ENCODE measurements around the gene RBM3. TPM values are rescaled to one million over a fixed set of nuclear protein-coding genes. Genes with fewer than 3 reads are reported as not detected.

RBM3 gene
- total and polyA plus RNA-seq, 2 of the 4 experiments (the other 2 are of a cell fraction) = 243 to 386 TPM

- Histone ChIP-seq H3K4me1 (ENCODE audit: control insufficient read depth, insufficient read depth, low read length) (peaks cover 9% of the 10 kb centered on the region), H2BK120ac (ENCODE audit: low read depth, low read length) (no peak overlapping the region), H2AK5ac (ENCODE audit: low read depth, low read length) (no peak overlapping the region), H3K23ac (ENCODE audit: low read depth, low read length) (no peak overlapping the region), H3K9me1 (ENCODE audit: insufficient read depth, low read length) (peaks cover 13% of the 10 kb centered on the region), H3K9ac (ENCODE audit: low read depth, low read length) (no peak overlapping the region), H4K5ac (ENCODE audit: low read depth, low read length) (no peak overlapping the region), H3K18ac (ENCODE audit: low read depth, low read length) (no peak overlapping the region), H3K4me2 (ENCODE audit: low read depth, low read length) (no peak overlapping the region), H2BK5ac (ENCODE audit: low read depth, low read length, poor library complexity, severe bottlenecking) (no peak overlapping the region), H2BK15ac (ENCODE audit: low read depth, low read length) (no peak overlapping the region), H3K4ac (ENCODE audit: low read depth, low read length) (no peak overlapping the region), H2AK9ac (replicated peaks; ENCODE audit: low read depth, low read length, poor library complexity) (no peak overlapping the region), H3K4me3 (ENCODE audit: insufficient read depth, low read depth, low read length) (no peak overlapping the region), H4K8ac (ENCODE audit: low read depth in 2 of 2, low read length in 2 of 2) (no peak overlapping the region), H3K27me3 (ENCODE audit: control insufficient read depth, insufficient read depth, low read length) (no peaks in the 10 kb centered on the region), H3K9me3 (ENCODE audit: control insufficient read depth, insufficient read depth, low read length) (no peaks in the 10 kb centered on the region), H3K36me3 (ENCODE audit: control insufficient read depth, insufficient read depth, low read length) (peaks cover 26% of the 10 kb centered on the region), H2BK20ac (ENCODE audit: low read depth, low read length) (no peak overlapping the region), H2AFZ (replicated peaks; ENCODE audit: low read length, poor library complexity) (no peak overlapping the region), H4K91ac (ENCODE audit: insufficient read depth, low read depth, low read length) (no peak overlapping the region), H3K79me1 (ENCODE audit: low read depth in 1 of 2, low read length in 2 of 2) (peaks cover 16 to 25% of the 10 kb centered on the region in 2 experiments; a peak in 3 of 4 replicates), H3K27ac (ENCODE audit: insufficient read depth, low read length) (no peak overlapping the region), H4K20me1 (ENCODE audit: insufficient read depth, low read length) (peaks cover 15% of the 10 kb centered on the region; the same call in 1 of the 2 replicates), H3K14ac (replicated peaks; ENCODE audit: low read depth, low read length) (no peak overlapping the region), H3K56ac (ENCODE audit: extremely low read depth, insufficient read depth, low read length) (no peak overlapping the region)
- ATAC-seq (ENCODE audit: low read depth) (no peak), DNase-seq (no peak)
- BruUV-seq (replicated peaks) = no TSS peak
- in situ Hi-C loops (cut with MboI; ENCODE audit: low sequenced_read_pairs) = no loop called here
- POLR2A ChIA-PET (ENCODE audit: unreplicated experiment) = no interaction called here
- CTCF ChIA-PET = no interaction called here
- intact Hi-C loops (cut with micrococcal nuclease) = no loop called here
- dilution Hi-C loops (cut with HindIII; ENCODE audit: low sequenced_read_pairs, unreplicated experiment) = no loop called here
- no peak for TF ChIP-seq MXI1 (IDR thresholded peaks at IDR 0.05; ENCODE audit: borderline replicate concordance, low read depth, low read length)
- no peak for TF ChIP-seq RFX5 (IDR thresholded peaks at IDR 0.05; ENCODE audit: low read depth, low read length)
- no peak for TF ChIP-seq ELK1 (IDR thresholded peaks at IDR 0.05; ENCODE audit: borderline replicate concordance, low read depth, low read length)
- no peak for TF ChIP-seq BHLHE40 (IDR thresholded peaks at IDR 0.05; ENCODE audit: low read depth, low read length)
- no peak for TF ChIP-seq MAFK (IDR thresholded peaks at IDR 0.05; ENCODE audit: low read depth, low read length)
- no peak for TF ChIP-seq NFE2L2 (IDR thresholded peaks at IDR 0.05; ENCODE audit: low read depth, low read length)
- TF ChIP-seq CEBPB (IDR thresholded peaks at IDR 0.05; ENCODE audit: low read depth, low read length) = no peak
- TF ChIP-seq SMC3 (IDR thresholded peaks at IDR 0.05; ENCODE audit: low read depth, low read length) = no peak
- no peak for TF ChIP-seq RCOR1 (IDR thresholded peaks at IDR 0.05; ENCODE audit: insufficient replicate concordance, low read length)
- no peak for TF ChIP-seq CTCF (conservative IDR thresholded peaks at IDR 0.05; ENCODE audit: low read depth, low read length)
- no peak for TF ChIP-seq USF2 (IDR thresholded peaks at IDR 0.05; ENCODE audit: low read depth, low read length)
- TF ChIP-seq RAD21 (IDR thresholded peaks at IDR 0.05; ENCODE audit: low read length) = no peak
- no peak; the same call in 1 of the 2 replicates for TF ChIP-seq POLR2A (IDR thresholded peaks at IDR 0.05; ENCODE audit: low read depth, low read length)
- no peak for TF ChIP-seq MAZ (IDR thresholded peaks at IDR 0.05; ENCODE audit: borderline replicate concordance, low read depth, low read length)
- no peak for TF ChIP-seq FOS (IDR thresholded peaks at IDR 0.05; ENCODE audit: low read depth, low read length)
- TF ChIP-seq CHD1 (IDR thresholded peaks at IDR 0.05; ENCODE audit: low read depth, low read length) = no peak
- 50% methylated on average over 1 of the region's 3 CpGs; no CpG with 5 or more reads in 1 of the 2 experiments for WGBS, 2 experiments (ENCODE audit: extremely low coverage in 2 of 2, insufficient read length in 1 of 2)
Measured at GRCh38 chrX:48579259-48579658, 5.0 kb downstream of the RBM3 start.

Data from IMR-90 (cell line).